Muscle layer of colon (tissue), 2 donors: ENCODE measurements around the gene NUP58.
"Not testable (repeated sequence)": the region's sequence is repeated elsewhere in the genome, so short reads cannot be mapped to it uniquely, and the experiment has no call there.

Source experiments
- H3K27ac ChIP-seq: one replicate; pipeline ENCODE4 v1.7.0; 2013; ENCODE audit warnings: low read depth, mild to moderate bottlenecking, low read length, moderate library complexity
- H3K27me3 ChIP-seq, 2 donors: one replicate each; pipeline ENCODE4 v1.7.0; 2013; ENCODE audit warnings: low read length in 2 of 2, mild to moderate bottlenecking in 2 of 2; ENCODE audit not compliant: insufficient read depth in 2 of 2, control insufficient read depth in 1 of 2
- H3K36me3 ChIP-seq: one replicate; pipeline ENCODE4 v1.7.0; 2013; ENCODE audit warnings: mild to moderate bottlenecking, low read length; ENCODE audit not compliant: insufficient read depth
- H3K4me1 ChIP-seq: one replicate; pipeline ENCODE4 v1.7.0; 2013; ENCODE audit warnings: mild to moderate bottlenecking, low read length; ENCODE audit not compliant: insufficient read depth
- H3K4me3 ChIP-seq, 2 donors: one replicate each; pipeline ENCODE4 v1.7.0; 2013; ENCODE audit warnings: low read length in 2 of 2, low read depth in 1 of 2, mild to moderate bottlenecking in 1 of 2, moderate library complexity in 1 of 2
- H3K9ac ChIP-seq: one replicate; pipeline ENCODE4 v1.7.0; 2013; ENCODE audit warnings: low read length
- H3K9me3 ChIP-seq: one replicate; pipeline ENCODE4 v1.7.0; 2013; ENCODE audit warnings: mild to moderate bottlenecking, low read length
- donor health status: abdominal sarcoma.
- donor health status: Adenocarcinoma of cecum.

NUP58 gene

DNA sequence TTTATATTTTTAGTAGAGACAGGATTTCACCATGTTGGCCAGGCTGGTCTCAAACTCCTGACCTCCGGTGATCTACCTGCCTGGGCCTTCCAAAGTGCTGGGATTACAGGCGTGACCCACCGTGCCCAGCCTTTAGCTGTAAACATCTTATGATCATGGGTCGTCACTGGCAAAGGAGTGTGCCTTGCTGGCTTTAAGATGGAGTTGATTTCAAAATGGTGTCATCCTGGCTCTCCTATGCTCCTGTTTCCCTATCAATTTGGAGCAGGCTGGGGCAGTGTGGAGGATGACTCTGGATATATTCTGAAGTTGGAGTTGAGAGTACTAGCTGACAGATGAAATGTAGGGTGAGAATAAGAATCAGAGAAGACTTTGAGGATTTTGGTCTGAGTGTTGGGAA is 51.9 kb downstream of the NUP58 start:
- Histone ChIP-seq H3K36me3 (no peaks in the 10 kb centered on the region), H3K27me3 (no peaks in the 10 kb centered on the region), H3K4me1 (no peaks in the 10 kb centered on the region), H3K9ac (no peak overlapping the region), H3K4me3 (no peak overlapping the region), H3K27ac (no peak overlapping the region), H3K9me3 (no peaks in the 10 kb centered on the region)

DNA sequence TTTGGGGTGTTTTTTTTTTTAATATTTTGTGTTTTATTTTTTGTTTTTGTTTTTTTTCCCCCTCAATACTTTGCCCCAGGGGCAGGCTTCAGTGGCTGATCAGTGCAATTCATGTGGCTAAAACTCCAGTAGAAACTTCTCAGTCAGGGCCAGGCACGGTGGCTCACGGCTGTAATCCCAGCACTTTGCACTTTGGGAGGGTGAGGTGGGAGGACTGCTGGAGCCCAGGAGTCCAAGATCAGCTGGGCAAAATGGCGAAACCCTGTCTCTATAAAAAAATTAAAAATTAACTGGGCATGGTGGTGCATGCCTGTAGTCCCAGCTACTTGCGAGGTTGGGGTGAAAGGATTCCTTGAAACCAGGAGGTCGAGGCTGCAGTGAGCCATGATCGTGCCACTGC is 53.0 kb downstream of the NUP58 start:
- Histone ChIP-seq H3K27ac (no peak overlapping the region), H3K27me3 (no peaks in the 10 kb centered on the region), H3K36me3 (no peaks in the 10 kb centered on the region), H3K4me1 (no peaks in the 10 kb centered on the region), H3K9ac (no peak overlapping the region), H3K4me3 (no peak overlapping the region), H3K9me3 (no peaks in the 10 kb centered on the region)

DNA sequence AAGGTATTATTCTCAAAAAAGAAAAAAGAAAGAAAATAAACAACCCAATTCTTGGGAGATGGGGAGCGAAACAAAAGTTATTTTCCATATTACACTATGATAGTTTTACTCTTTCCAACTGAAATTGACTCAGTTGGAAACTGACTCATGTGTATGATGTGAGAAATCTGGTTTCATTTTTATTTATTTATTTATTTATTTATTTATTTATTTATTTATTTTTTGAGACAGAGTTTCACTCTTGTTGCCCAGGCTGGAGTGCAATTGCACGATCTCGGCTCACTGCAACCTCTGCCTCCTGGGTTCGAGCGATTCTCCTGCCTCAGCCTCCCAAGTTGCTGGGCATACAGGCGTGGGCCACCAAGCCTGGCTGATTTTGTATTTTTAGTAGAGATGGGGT is 59.0 kb downstream of the NUP58 start:
- not testable (repeated sequence) for H3K9ac ChIP-seq, H3K4me3 ChIP-seq, H3K27ac ChIP-seq, H3K27me3 ChIP-seq, H3K4me1 ChIP-seq, H3K9me3 ChIP-seq, H3K36me3 ChIP-seq

DNA sequence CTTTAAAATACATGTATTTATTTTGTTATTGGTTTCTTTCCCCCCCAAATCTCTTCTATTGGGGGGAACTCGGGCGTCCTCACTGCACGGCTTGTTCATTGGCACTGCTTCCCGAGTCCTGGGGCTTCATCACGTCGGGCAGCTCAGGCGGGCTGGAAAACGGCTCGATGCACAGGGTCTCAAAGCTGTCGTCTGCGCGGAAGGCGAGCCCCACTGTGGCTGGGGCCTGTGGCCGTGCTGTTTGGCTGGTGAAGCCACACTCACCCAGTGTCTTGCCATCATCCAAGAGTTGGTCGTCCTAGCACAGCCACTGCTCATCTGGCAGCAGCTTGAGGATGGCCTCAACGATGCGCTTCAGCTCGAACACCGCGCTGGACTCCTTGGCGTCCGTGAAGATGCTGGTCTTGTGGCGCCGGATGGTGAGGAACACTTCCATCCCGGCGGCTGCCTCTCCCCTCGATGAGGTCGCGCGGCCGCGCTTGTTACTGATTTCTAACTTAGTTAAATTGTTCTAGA is 64.4 kb downstream of the NUP58 start:
- Histone ChIP-seq H3K36me3 (no peaks in the 10 kb centered on the region), H3K4me1 (no peaks in the 10 kb centered on the region), H3K27me3 (peaks cover 0 to 3% of the 10 kb centered on the region in 2 donors), H3K9ac (no peak overlapping the region), H3K9me3 (no peaks in the 10 kb centered on the region), H3K27ac (no peak overlapping the region), H3K4me3 (no peak overlapping the region)

DNA sequence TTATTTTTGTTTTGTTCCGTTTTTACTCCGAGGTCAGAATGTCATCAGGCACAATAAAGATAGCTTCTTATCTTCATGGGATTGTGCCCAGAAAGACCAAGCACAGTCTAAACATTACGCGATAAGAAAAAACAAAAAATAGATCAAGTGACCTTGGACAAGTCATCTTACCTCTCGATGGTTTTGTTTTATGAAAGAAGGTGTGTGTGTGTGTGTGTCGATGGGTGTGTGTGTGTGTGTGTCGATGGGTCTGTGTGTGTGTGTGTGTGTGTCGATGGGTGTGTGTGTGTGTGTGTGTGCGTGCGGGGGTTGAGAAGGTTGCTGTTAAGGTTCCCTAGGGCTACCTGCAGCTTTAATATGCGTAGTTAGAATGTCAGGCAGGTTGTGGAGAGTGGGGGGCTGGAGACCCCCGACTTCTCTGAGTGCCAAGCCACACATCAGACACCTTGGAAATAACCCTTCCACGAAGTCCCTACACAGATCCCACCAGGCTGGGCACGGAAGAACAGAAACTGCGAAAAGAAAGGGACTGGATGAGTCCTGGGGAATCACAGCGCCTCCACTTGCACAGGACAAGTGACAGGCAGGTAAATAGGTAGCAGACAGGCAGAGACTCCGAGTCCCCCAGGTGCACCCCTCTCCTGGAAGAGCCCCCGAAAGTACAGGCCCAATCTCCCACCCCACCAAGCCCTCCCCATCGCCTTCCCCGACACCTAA is 69.9 kb downstream of the NUP58 start:
- H3K4me3 ChIP-seq = no peak overlapping the region

DNA sequence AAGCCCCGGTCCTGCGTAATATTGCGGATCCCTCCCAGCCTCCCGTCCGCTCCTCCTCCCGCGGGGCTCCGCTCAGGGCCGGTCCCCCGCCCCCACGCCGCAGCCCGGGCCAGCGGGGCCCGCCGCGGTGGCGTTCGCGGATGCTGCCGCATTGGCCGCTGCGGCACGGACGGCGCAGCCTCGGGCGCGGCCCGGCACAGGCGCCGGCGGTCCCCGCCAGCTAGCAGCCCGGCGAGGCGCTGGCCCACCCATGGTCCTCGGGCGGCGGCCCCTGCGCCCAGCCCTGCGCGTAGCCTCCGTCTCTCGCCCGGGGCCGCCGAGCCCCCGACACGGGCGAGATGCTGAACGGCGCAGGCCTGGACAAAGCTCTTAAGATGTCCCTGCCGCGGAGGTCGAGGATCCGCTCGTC is 70.5 kb downstream of the NUP58 start, which contains the start of gene ATP8A2:
Gene ATP8A2 (plus strand): TSS at position 100 of the 409 bp plus-strand sequence. CDS start 239 bp downstream, at position 339.
- Histone ChIP-seq H3K27ac (no peak within 1 kb of the TSS), H3K9me3 (no peaks in the 10 kb centered on the region), H3K27me3 (peaks cover 24 to 30% of the 10 kb centered on the region in 2 donors), H3K9ac (no peak within 1 kb of the TSS), H3K4me3 (no peak within 1 kb of the TSS), H3K4me1 (no peaks in the 10 kb centered on the region), H3K36me3 (no peaks in the 10 kb centered on the region)

More for the DNA sequence above, 69.9 kb downstream of the NUP58 start:
- Histone ChIP-seq H3K9me3 (no peaks in the 10 kb centered on the region), H3K27ac (no peak overlapping the region), H3K9ac (no peak overlapping the region), H3K4me1 (no peaks in the 10 kb centered on the region), H3K27me3 (peaks cover 24 to 30% of the 10 kb centered on the region in 2 donors), H3K36me3 (no peaks in the 10 kb centered on the region)

DNA sequence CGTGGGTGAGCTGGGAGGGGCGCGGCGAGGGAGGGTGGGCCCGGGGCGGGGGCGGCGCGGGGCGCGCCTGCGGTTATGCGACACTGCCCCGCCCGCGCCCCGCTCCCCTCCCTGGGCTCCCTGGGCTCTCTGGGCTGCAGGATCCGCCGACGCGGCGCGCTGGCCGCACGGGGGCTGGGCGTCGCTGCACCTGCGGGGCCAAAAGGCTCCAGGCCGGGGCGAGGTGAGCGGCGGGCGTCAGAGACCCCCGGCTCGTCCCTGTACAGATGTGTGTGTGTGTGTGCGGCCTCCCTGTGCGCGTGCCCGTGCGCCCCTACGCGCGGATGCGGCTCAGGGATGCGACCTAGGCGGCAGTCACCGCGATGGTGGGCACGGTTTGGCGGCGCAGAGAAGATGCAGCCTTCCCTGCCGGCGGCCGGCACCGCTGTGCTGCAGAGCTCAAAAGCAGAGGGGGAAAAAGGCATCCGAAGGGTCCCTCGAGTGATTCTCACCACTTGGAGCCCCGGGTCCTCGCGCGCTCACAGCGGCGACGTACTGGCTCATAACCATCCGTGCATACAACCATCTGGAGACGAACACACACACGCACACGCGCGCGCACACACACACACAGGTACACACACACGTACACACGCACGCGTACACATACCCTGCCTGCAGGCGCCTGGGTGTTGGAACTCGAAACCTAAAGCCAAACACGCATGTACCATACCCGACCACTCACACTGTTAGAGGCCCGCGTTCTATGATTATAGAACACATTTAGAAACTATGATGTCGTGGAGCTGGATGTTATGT is 71.1 kb downstream of the NUP58 start:
- no peaks in the 10 kb centered on the region for H3K4me1 ChIP-seq
- no peaks in the 10 kb centered on the region for H3K9me3 ChIP-seq
- H3K27me3 ChIP-seq = peaks cover 24 to 30% of the 10 kb centered on the region in 2 donors
- no peak overlapping the region for H3K27ac ChIP-seq
- H3K36me3 ChIP-seq = no peaks in the 10 kb centered on the region
- no peak overlapping the region for H3K4me3 ChIP-seq
- no peak overlapping the region for H3K9ac ChIP-seq

DNA sequence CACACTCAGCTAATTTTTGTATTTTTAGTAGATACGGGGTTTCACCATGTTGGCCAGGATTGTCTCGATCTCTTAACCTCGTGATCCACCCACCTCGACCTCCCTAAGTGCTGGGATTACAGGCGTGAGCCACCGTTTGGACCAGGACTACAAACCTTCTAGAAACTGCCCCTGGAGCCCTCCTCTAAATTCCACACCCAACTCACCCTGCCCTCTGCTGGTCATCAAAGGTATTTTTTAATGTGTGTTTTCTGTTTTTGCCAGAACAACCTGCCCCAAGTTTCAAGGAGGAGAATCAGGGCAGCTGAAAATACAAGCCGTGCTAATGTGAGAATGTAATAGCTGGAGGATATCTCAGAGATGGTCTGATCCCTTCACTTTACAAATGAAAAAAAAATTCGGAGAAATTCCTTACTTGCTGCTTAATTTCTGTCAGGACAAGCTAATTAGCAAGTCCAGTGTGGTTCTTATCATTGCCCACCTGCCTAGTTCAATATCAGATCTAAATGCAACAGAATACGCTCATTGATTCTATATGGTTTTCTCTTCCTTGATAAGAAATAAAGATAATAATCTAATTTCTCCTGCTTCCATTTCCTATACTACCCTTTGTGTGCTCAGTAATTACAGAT is 74.4 kb downstream of the NUP58 start:
- Histone ChIP-seq H3K4me3 (no peak overlapping the region), H3K27ac (no peak overlapping the region), H3K9me3 (no peaks in the 10 kb centered on the region), H3K36me3 (no peaks in the 10 kb centered on the region), H3K9ac (no peak overlapping the region), H3K27me3 (peaks cover 24 to 27% of the 10 kb centered on the region in 2 donors), H3K4me1 (no peaks in the 10 kb centered on the region)

DNA sequence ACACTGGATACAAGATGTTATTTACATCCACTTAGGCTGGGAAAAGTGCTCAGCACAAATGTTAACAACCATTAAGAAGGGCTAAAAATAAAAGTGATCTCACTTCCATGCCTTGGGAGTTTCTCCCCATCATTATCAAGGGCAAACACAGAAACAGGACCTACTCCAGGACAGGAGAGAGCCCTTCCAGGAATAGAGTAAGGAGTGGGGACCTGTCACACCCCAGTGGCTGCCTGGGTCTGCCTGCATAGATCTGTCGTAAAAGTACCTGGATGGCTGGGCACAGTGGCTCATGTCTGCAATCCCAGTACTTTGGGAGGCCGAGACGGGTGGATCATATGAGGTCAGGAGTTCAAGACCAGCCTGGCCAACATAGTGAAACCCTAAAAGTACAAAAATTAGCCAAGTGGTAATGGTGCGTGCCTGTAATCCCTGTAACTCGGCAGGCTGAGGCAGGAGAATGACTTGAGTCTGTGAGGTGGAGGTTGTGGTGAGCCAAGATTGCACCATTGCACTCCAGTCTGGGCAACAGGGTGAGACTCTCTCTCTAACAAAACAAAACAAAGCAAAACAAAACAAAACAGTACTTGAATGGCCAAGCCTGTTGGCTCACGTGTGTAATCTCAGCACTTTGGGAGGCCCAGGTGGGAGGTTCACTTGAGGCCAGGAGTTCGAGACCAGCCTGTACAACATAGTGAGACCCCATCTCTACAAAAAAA is 76.0 kb downstream of the NUP58 start:
- H3K36me3 ChIP-seq = no peaks in the 10 kb centered on the region
- peaks cover 17 to 19% of the 10 kb centered on the region in 2 donors for H3K27me3 ChIP-seq
- no peaks in the 10 kb centered on the region for H3K9me3 ChIP-seq
- H3K9ac ChIP-seq = no peak overlapping the region
- H3K4me3 ChIP-seq = no peak overlapping the region
- H3K27ac ChIP-seq = no peak overlapping the region
- no peaks in the 10 kb centered on the region for H3K4me1 ChIP-seq

DNA sequence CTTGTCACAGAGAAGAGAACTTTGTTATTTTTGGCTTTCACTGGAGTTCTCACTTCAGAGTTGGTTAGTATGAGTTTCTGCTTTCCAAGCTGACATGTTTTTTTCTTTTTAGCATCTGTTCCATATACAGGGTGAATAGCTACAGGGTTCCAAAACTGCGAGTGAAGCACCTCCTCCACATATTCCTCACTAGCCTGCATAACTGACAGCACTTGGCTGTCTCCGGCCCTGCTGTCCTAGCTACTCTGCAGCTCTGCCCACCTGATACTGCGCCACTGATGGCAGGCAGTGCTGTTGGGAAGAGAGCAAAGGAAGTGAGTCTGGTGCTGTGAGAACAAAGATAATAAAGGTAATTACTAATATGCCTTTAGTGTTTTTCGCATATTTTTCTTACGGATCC is 77.1 kb downstream of the NUP58 start:
- no peak overlapping the region for H3K27ac ChIP-seq
- no peaks in the 10 kb centered on the region for H3K9me3 ChIP-seq
- H3K36me3 ChIP-seq = no peaks in the 10 kb centered on the region
- no peak overlapping the region for H3K4me3 ChIP-seq
- peaks cover 6 to 8% of the 10 kb centered on the region in 2 donors for H3K27me3 ChIP-seq
- H3K9ac ChIP-seq = no peak overlapping the region
- H3K4me1 ChIP-seq = no peaks in the 10 kb centered on the region

DNA sequence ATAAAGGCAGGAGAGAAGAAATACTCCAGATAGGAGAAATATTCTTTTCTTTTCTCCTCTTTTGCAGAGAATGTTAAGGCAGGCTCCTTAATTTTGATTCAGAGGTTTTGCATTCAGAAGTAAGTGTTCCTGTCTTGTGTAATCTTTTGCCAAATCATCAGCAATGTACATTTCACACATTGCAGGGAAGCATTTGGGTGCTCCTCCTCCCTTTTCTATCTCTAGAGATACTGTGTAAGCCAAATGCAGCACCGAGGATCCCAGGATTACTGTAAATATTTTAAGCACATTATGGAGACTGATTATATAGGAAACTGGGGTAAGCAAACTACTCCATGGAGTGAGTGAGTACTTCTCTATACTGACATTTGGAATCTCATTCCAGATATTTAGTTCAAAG is 77.6 kb downstream of the NUP58 start:
- Histone ChIP-seq H3K9ac (no peak overlapping the region), H3K27me3 (peaks cover under 1 to 3% of the 10 kb centered on the region in 2 donors), H3K36me3 (no peaks in the 10 kb centered on the region), H3K9me3 (no peaks in the 10 kb centered on the region), H3K4me3 (no peak overlapping the region), H3K27ac (no peak overlapping the region), H3K4me1 (no peaks in the 10 kb centered on the region)
